HL-60 (cell line): ENCODE measurements around the gene KRTCAP3.

Experiments used
- DNase-seq, 2 experiments: peaks; one replicate each; pipeline ENCODE4 v3.0.0-alpha.2; 2010 to 2020; ENCODE audit warnings: low read depth in 1 of 2, low spot score in 1 of 2
- H3K27ac ChIP-seq: fragments of 250-450 bp; sonication (Bioruptor Pico); replicated peaks from 2 replicates; pipeline ENCODE4 v1.5.1; 2020; ENCODE audit warnings: mild to moderate bottlenecking, moderate library complexity
- H3K27me3 ChIP-seq: fragments of 250-450 bp; sonication (Bioruptor Pico); 2 replicates; pipeline ENCODE4 v1.5.1; 2021; ENCODE audit warnings: mild to moderate bottlenecking, moderate library complexity; ENCODE audit not compliant: insufficient read depth, poor library complexity, severe bottlenecking
- H3K4me3 ChIP-seq: replicated peaks from 2 replicates; pipeline ENCODE4 v1.5.1; 2011; ENCODE audit warnings: mild to moderate bottlenecking, control low read depth, low read length; ENCODE audit not compliant: insufficient read depth
- CTCF ChIP-seq: IDR thresholded peaks from one replicate; pipeline ENCODE4 v1.5.1; 2011; ENCODE audit warnings: low read length, control low read depth, inconsistent platforms; ENCODE audit not compliant: insufficient read depth
- GABPA ChIP-seq: IDR thresholded peaks from 2 replicates; pipeline ENCODE4 v1.6.1; 2012; ENCODE audit warnings: low read depth
- POLR2AphosphoS5 ChIP-seq: IDR thresholded peaks from 2 replicates; pipeline ENCODE4 v1.6.1; 2012; ENCODE audit warnings: low read depth
- REST ChIP-seq: IDR thresholded peaks from 2 replicates; pipeline ENCODE4 v1.6.1; 2012; ENCODE audit warnings: low read depth; ENCODE audit not compliant: insufficient replicate concordance
- SPI1 ChIP-seq: IDR thresholded peaks from 2 replicates; pipeline ENCODE4 v1.6.1; 2012; ENCODE audit warnings: low read depth, mild to moderate bottlenecking, borderline replicate concordance

The KRTCAP3 gene

GRCh38 chr2:27448381-27448780 is 6.2 kb downstream of the KRTCAP3 start:
- DNase-seq: no peak
- TF ChIP-seq SPI1: no peak
- TF ChIP-seq GABPA: no peak
- TF ChIP-seq POLR2AphosphoS5: no peak
- TF ChIP-seq REST: no peak
- no peak for TF ChIP-seq CTCF
- H3K27me3 ChIP-seq: no peaks in the 10 kb centered on the region
- H3K4me3 ChIP-seq: no peak overlapping the region
- no peak overlapping the region for H3K27ac ChIP-seq

- no peaks in the 10 kb centered on the region for H3K27me3 ChIP-seq
- no peak for DNase-seq
- TF ChIP-seq POLR2AphosphoS5 (no peak), REST (no peak), CTCF (no peak), GABPA (no peak), SPI1 (no peak)
- no peak overlapping the region for H3K27ac ChIP-seq
- no peak overlapping the region for H3K4me3 ChIP-seq
Observed at GRCh38 chr2:27451095-27451494, 8.9 kb downstream of the KRTCAP3 start.

- no peak for DNase-seq
- H3K27me3 ChIP-seq: no peaks in the 10 kb centered on the region
Observed at GRCh38 chr2:27453968-27454367, 11.8 kb downstream of the KRTCAP3 start.

More at GRCh38 chr2:27453968-27454367, 11.8 kb downstream of the KRTCAP3 start:
- Histone ChIP-seq H3K27ac (no peak overlapping the region), H3K4me3 (no peak overlapping the region)
- TF ChIP-seq SPI1 (no peak), CTCF (no peak), REST (no peak), POLR2AphosphoS5 (no peak), GABPA (no peak)
